Measurements from ENCODE around the gene ZNF217. TPM values are rescaled to one million over a fixed set of nuclear protein-coding genes. Genes with fewer than 3 reads are reported as not detected.
"Not testable (repeated sequence)": the region's sequence is repeated elsewhere in the genome, so short reads cannot be mapped to it uniquely, and the experiment has no call there.

Gene ZNF217
- total and polyA plus RNA-seq, 2 experiments from 2014 or later = 10.4 to 23.5 TPM

GRCh38 chr20:53524589-53525312 lies 68.9 kb downstream of the ZNF217 start:
- Histone ChIP-seq H3K9ac (no peak overlapping the region), H3K79me2 (ENCODE audit: insufficient read depth) (no peaks in the 10 kb centered on the region), H4K20me1 (ENCODE audit: insufficient read depth) (no peaks in the 10 kb centered on the region), H3K27me3 (replicated peaks; ENCODE audit: insufficient read depth) (no peaks in the 10 kb centered on the region), H3K4me3 (no peak overlapping the region), H3K9me3 (ENCODE audit: low read depth) (no peaks in the 10 kb centered on the region), H3K4me2 (ENCODE audit: unreplicated experiment) (no peak overlapping the region), H3K36me3 (ENCODE audit: low read depth) (no peaks in the 10 kb centered on the region), H3K9me2 (ENCODE audit: insufficient read depth) (no peaks in the 10 kb centered on the region), H3K27ac (no peak overlapping the region), H3K4me1 (ENCODE audit: insufficient read depth) (no peaks in the 10 kb centered on the region), H2AFZ (no peak overlapping the region), H3F3A (ENCODE audit: insufficient read depth) (no peaks in the 10 kb centered on the region)
- no peak for TF ChIP-seq EZH2 (IDR thresholded peaks at IDR 0.05; ENCODE audit: insufficient read depth, poor library complexity, severe bottlenecking)
- no peak for TF ChIP-seq EZH2phosphoT487 (IDR thresholded peaks at IDR 0.05; ENCODE audit: insufficient read depth, low read depth)
- WGBS, 2 experiments (ENCODE audit: low coverage in 1 of 2, low lambda C conversion rate in 2 of 2, missing lambda C conversion rate in 2 of 2) = 79 to 80% methylated on average over 13 of the region's 13 CpGs
- no peak for DNase-seq
- in situ Hi-C loops (cut with MboI) = no loop called here

GRCh38 chr20:53523615-53524014 lies 70.0 kb downstream of the ZNF217 start:
- H4K20me1 ChIP-seq (ENCODE audit: insufficient read depth); H2AFZ ChIP-seq; H3K27ac ChIP-seq; H3K9me3 ChIP-seq (ENCODE audit: low read depth); H3K4me3 ChIP-seq; H3K4me1 ChIP-seq (ENCODE audit: insufficient read depth); in situ Hi-C loops (cut with MboI); H3F3A ChIP-seq (ENCODE audit: insufficient read depth); H3K36me3 ChIP-seq (ENCODE audit: low read depth); H3K4me2 ChIP-seq (ENCODE audit: unreplicated experiment); H3K9me2 ChIP-seq (ENCODE audit: insufficient read depth); H3K9ac ChIP-seq; H3K27me3 ChIP-seq (replicated peaks; ENCODE audit: insufficient read depth); H3K79me2 ChIP-seq (ENCODE audit: insufficient read depth); DNase-seq: not testable (repeated sequence)
- WGBS, 2 experiments (ENCODE audit: low coverage in 1 of 2, low lambda C conversion rate in 2 of 2, missing lambda C conversion rate in 2 of 2) = 68 to 72% methylated on average over 2 of the region's 2 CpGs

GRCh38 chr20:53522696-53523095 lies 70.9 kb downstream of the ZNF217 start:
- Histone ChIP-seq H3K36me3 (ENCODE audit: low read depth) (no peaks in the 10 kb centered on the region), H3K4me3 (no peak overlapping the region), H3K27ac (no peak overlapping the region), H3K27me3 (replicated peaks; ENCODE audit: insufficient read depth) (no peaks in the 10 kb centered on the region), H3K9me3 (ENCODE audit: low read depth) (no peaks in the 10 kb centered on the region), H2AFZ (no peak overlapping the region), H3K9ac (no peak overlapping the region), H4K20me1 (ENCODE audit: insufficient read depth) (no peaks in the 10 kb centered on the region), H3F3A (ENCODE audit: insufficient read depth) (no peaks in the 10 kb centered on the region), H3K4me1 (ENCODE audit: insufficient read depth) (no peaks in the 10 kb centered on the region), H3K9me2 (ENCODE audit: insufficient read depth) (no peaks in the 10 kb centered on the region), H3K79me2 (ENCODE audit: insufficient read depth) (no peaks in the 10 kb centered on the region), H3K4me2 (ENCODE audit: unreplicated experiment) (no peak overlapping the region)
- no peak for TF ChIP-seq EZH2 (IDR thresholded peaks at IDR 0.05; ENCODE audit: insufficient read depth, poor library complexity, severe bottlenecking)
- TF ChIP-seq EZH2phosphoT487 (IDR thresholded peaks at IDR 0.05; ENCODE audit: insufficient read depth, low read depth) = no peak
- 66 to 72% methylated on average over 5 of the region's 5 CpGs for WGBS, 2 experiments (ENCODE audit: low coverage in 1 of 2, low lambda C conversion rate in 2 of 2, missing lambda C conversion rate in 2 of 2)
- in situ Hi-C loops (cut with MboI) = no loop called here
- DNase-seq = no peak

GRCh38 chr20:53522026-53522425 lies 71.6 kb downstream of the ZNF217 start:
- no peak overlapping the region for H3K9ac ChIP-seq
- H3K79me2 ChIP-seq (ENCODE audit: insufficient read depth) = no peaks in the 10 kb centered on the region
- no peak overlapping the region for H3K4me2 ChIP-seq (ENCODE audit: unreplicated experiment)
- no peaks in the 10 kb centered on the region for H3K27me3 ChIP-seq (replicated peaks; ENCODE audit: insufficient read depth)
- in situ Hi-C loops (cut with MboI) = no loop called here
- no peak overlapping the region for H2AFZ ChIP-seq
- H3K4me1 ChIP-seq (ENCODE audit: insufficient read depth) = no peaks in the 10 kb centered on the region
- H4K20me1 ChIP-seq (ENCODE audit: insufficient read depth) = no peaks in the 10 kb centered on the region
- WGBS, 2 experiments (ENCODE audit: low coverage in 1 of 2, low lambda C conversion rate in 2 of 2, missing lambda C conversion rate in 2 of 2) = 80 to 81% methylated on average over 3 of the region's 3 CpGs
- H3K27ac ChIP-seq = no peak overlapping the region
- no peak for TF ChIP-seq EZH2phosphoT487 (IDR thresholded peaks at IDR 0.05; ENCODE audit: insufficient read depth, low read depth)
- no peak for DNase-seq
- no peaks in the 10 kb centered on the region for H3K36me3 ChIP-seq (ENCODE audit: low read depth)
- H3K4me3 ChIP-seq = no peak overlapping the region
- H3K9me2 ChIP-seq (ENCODE audit: insufficient read depth) = no peaks in the 10 kb centered on the region
- H3K9me3 ChIP-seq (ENCODE audit: low read depth) = no peaks in the 10 kb centered on the region
- no peaks in the 10 kb centered on the region for H3F3A ChIP-seq (ENCODE audit: insufficient read depth)

GRCh38 chr20:53521421-53521820 lies 72.2 kb downstream of the ZNF217 start:
- H3K4me3 ChIP-seq; in situ Hi-C loops (cut with MboI); H3F3A ChIP-seq (ENCODE audit: insufficient read depth); H3K9me3 ChIP-seq (ENCODE audit: low read depth); H3K79me2 ChIP-seq (ENCODE audit: insufficient read depth); H3K4me1 ChIP-seq (ENCODE audit: insufficient read depth); H3K27ac ChIP-seq; H3K9me2 ChIP-seq (ENCODE audit: insufficient read depth); H3K4me2 ChIP-seq (ENCODE audit: unreplicated experiment); H4K20me1 ChIP-seq (ENCODE audit: insufficient read depth); H3K9ac ChIP-seq; H3K36me3 ChIP-seq (ENCODE audit: low read depth); H2AFZ ChIP-seq; H3K27me3 ChIP-seq (replicated peaks; ENCODE audit: insufficient read depth): not testable (repeated sequence)
- WGBS, 2 experiments (ENCODE audit: low coverage in 1 of 2, low lambda C conversion rate in 2 of 2, missing lambda C conversion rate in 2 of 2) = 4 to 12% methylated on average over 5 of the region's 5 CpGs
- peak; percentile 64 for DNase-seq
